DOHH2 (cell line): ENCODE measurements around the gene KDM4C.

Experiments
- H3F3A ChIP-seq: fragments of 200-600 bp; sonication (generic), shearing (Covaris generic); 2 replicates; pipeline ENCODE4 v1.6.0; 2016; ENCODE audit warnings: antibody characterized with exemption, mild to moderate bottlenecking; ENCODE audit not compliant: control insufficient read depth, insufficient read depth
- H3K27ac ChIP-seq: fragments of 200-600 bp; sonication (generic); 2 replicates; pipeline ENCODE4 v1.5.1; 2014; ENCODE audit warnings: low read depth, mild to moderate bottlenecking, low read length, moderate library complexity
- H3K27me3 ChIP-seq: fragments of 200-600 bp; sonication (generic); 2 replicates; pipeline ENCODE4 v1.6.1; 2014; ENCODE audit warnings: mild to moderate bottlenecking, low read length, mixed read lengths; ENCODE audit not compliant: control insufficient read depth
- H3K36me3 ChIP-seq: fragments of 200-600 bp; sonication (generic); 2 replicates; pipeline ENCODE4 v1.6.1; 2014; ENCODE audit warnings: mild to moderate bottlenecking, low read length, moderate library complexity, mixed read lengths; ENCODE audit not compliant: control insufficient read depth
- H3K4me1 ChIP-seq: fragments of 200-600 bp; sonication (generic); 2 replicates; pipeline ENCODE4 v1.6.1; 2014; ENCODE audit warnings: mild to moderate bottlenecking, low read length, mixed read lengths; ENCODE audit not compliant: control insufficient read depth
- H3K4me2 ChIP-seq: fragments of 200-600 bp; sonication (generic); 2 replicates; pipeline ENCODE4 v1.6.0; 2014; ENCODE audit warnings: mild to moderate bottlenecking, low read length, moderate library complexity
- H3K4me3 ChIP-seq: fragments of 200-600 bp; sonication (generic); 2 replicates; pipeline ENCODE4 v1.5.1; 2014; ENCODE audit warnings: mild to moderate bottlenecking, low read length, mixed read lengths
- H3K79me2 ChIP-seq: fragments of 200-600 bp; sonication (generic); 2 replicates; pipeline ENCODE4 v1.6.1; 2014; ENCODE audit warnings: mild to moderate bottlenecking, low read length, mixed read lengths; ENCODE audit not compliant: control insufficient read depth
- H3K9me2 ChIP-seq: fragments of 200-600 bp; sonication (generic); replicated peaks from 2 replicates; pipeline ENCODE4 v1.6.1; 2014; ENCODE audit warnings: mild to moderate bottlenecking, low read length, mixed read lengths; ENCODE audit not compliant: control insufficient read depth
- H3K9me3 ChIP-seq: fragments of 200-600 bp; sonication (generic); 2 replicates; pipeline ENCODE4 v1.6.1; 2014; ENCODE audit warnings: antibody characterized with exemption, low read length, mixed read lengths; ENCODE audit not compliant: control insufficient read depth, insufficient read depth
- H4K20me1 ChIP-seq: fragments of 200-600 bp; sonication (generic); 2 replicates; pipeline ENCODE4 v1.6.0; 2014; ENCODE audit warnings: low read depth, mild to moderate bottlenecking, antibody characterized with exemption, low read length, moderate library complexity; ENCODE audit not compliant: control insufficient read depth, insufficient read depth
- EZH2phosphoT487 ChIP-seq: fragments of 200-600 bp; sonication (generic); IDR thresholded peaks from 2 replicates; pipeline ENCODE4 v1.6.1; 2017; ENCODE audit warnings: borderline replicate concordance, mild to moderate bottlenecking, antibody characterized with exemption, low read length, moderate library complexity, mixed read lengths
- TF ChIP-seq, protein P1 (sequence below): fragments of 200-600 bp; sonication (generic); IDR thresholded peaks from one replicate; pipeline ENCODE4 v1.5.1; 2014; ENCODE audit warnings: antibody characterized with exemption, mild to moderate bottlenecking, low read depth, low read length; ENCODE audit not compliant: poor library complexity, severe bottlenecking

Gene KDM4C

DNA sequence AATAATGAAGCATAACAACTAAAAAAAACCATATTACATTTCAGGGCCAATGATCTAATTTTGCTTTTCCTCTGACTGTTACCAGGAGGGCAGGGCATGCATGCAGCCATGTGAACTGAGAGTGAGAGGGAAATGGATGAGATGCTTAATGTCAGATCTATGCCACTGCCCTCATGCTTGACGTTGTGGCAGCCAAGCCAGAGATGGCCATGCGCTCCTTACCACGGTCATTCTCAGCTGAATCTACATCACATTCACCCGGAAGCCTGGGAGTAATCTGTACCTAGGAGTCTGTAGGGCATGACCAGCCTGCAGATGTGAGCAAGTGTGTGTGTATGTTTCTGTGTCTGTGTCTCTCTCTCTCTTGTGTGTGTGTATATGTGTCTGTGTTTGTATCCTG, 183.7 kb downstream of the KDM4C start:
- no peak overlapping the region for H3K27ac ChIP-seq
- H3K79me2 ChIP-seq: no peaks in the 10 kb centered on the region
- H4K20me1 ChIP-seq: no peaks in the 10 kb centered on the region
- H3F3A ChIP-seq: no peaks in the 10 kb centered on the region
- no peaks in the 10 kb centered on the region for H3K9me3 ChIP-seq
- H3K4me1 ChIP-seq: 0 out of 2 replicates have a peak, but pooled peaks cover 3% of the 10 kb centered on the region
- H3K36me3 ChIP-seq: no peaks in the 10 kb centered on the region
- no peaks in the 10 kb centered on the region for H3K27me3 ChIP-seq
- H3K4me3 ChIP-seq: no peak overlapping the region
- no peak for TF ChIP-seq EZH2phosphoT487
- TF ChIP-seq, protein P1, sequence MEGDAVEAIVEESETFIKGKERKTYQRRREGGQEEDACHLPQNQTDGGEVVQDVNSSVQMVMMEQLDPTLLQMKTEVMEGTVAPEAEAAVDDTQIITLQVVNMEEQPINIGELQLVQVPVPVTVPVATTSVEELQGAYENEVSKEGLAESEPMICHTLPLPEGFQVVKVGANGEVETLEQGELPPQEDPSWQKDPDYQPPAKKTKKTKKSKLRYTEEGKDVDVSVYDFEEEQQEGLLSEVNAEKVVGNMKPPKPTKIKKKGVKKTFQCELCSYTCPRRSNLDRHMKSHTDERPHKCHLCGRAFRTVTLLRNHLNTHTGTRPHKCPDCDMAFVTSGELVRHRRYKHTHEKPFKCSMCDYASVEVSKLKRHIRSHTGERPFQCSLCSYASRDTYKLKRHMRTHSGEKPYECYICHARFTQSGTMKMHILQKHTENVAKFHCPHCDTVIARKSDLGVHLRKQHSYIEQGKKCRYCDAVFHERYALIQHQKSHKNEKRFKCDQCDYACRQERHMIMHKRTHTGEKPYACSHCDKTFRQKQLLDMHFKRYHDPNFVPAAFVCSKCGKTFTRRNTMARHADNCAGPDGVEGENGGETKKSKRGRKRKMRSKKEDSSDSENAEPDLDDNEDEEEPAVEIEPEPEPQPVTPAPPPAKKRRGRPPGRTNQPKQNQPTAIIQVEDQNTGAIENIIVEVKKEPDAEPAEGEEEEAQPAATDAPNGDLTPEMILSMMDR: no peak
- no peaks in the 10 kb centered on the region for H3K9me2 ChIP-seq
- H3K4me2 ChIP-seq: no peak overlapping the region

DNA sequence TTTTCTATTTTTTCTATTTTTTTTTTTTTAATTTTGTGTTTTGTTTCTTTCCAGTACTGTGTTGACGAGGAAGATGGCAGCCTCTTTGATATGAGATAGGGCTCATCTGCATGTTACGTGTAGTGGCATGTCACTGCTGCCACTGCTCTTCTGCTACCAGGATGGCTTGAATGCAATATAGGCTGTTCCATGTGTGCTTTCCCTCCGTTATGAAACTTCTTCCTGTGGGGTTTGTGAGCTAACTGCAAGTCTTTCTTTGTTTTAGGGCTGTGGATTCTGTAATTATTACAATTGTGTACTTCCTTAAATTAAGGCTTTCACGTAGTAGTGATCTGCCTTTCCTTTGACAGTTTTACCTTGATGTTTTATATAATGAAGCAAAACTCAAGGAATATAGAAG, 184.6 kb downstream of the KDM4C start:
- no peak overlapping the region for H3K27ac ChIP-seq
- no peaks in the 10 kb centered on the region for H3K9me3 ChIP-seq
- H3F3A ChIP-seq: no peaks in the 10 kb centered on the region
- no peak for TF ChIP-seq EZH2phosphoT487
- TF ChIP-seq, protein P1: no peak
- H3K9me2 ChIP-seq: no peaks in the 10 kb centered on the region
- H3K4me2 ChIP-seq: no peak overlapping the region
- H3K27me3 ChIP-seq: no peaks in the 10 kb centered on the region
- H3K36me3 ChIP-seq: no peaks in the 10 kb centered on the region
- H3K4me1 ChIP-seq: no peaks in the 10 kb centered on the region
- no peaks in the 10 kb centered on the region for H3K79me2 ChIP-seq
- no peaks in the 10 kb centered on the region for H4K20me1 ChIP-seq
- H3K4me3 ChIP-seq: no peak overlapping the region

DNA sequence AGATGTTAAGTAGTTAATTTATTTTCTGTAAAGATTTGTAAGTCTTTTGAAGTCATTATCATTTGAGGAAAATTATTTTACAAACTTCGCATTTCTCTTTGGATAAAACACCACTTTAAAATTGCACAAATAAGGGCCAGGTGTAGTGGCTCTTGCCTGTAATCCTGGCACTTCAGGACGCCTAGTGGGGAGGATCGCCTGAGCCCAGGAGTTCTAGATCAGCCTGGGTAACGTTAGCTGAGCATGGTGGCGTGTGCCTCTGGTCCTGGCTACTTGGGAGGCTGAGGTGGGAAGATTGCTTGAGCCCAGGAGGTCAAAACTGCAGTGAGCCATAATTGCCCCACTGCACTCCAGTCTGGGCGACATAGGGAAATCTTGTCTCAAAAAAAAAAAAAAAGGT, 185.5 kb downstream of the KDM4C start:
- no peaks in the 10 kb centered on the region for H3K9me3 ChIP-seq
- H3K4me1 ChIP-seq: no peaks in the 10 kb centered on the region
- no peak overlapping the region for H3K4me2 ChIP-seq
- TF ChIP-seq EZH2phosphoT487: no peak
- TF ChIP-seq, protein P1: no peak
- H3F3A ChIP-seq: no peaks in the 10 kb centered on the region
- H3K27me3 ChIP-seq: no peaks in the 10 kb centered on the region
- H3K79me2 ChIP-seq: no peaks in the 10 kb centered on the region
- no peak overlapping the region for H3K27ac ChIP-seq
- no peaks in the 10 kb centered on the region for H3K9me2 ChIP-seq
- H4K20me1 ChIP-seq: no peaks in the 10 kb centered on the region
- H3K4me3 ChIP-seq: no peak overlapping the region
- no peaks in the 10 kb centered on the region for H3K36me3 ChIP-seq
